ENCODE data around the gene EEA1. TPM values are rescaled to one million over a fixed set of nuclear protein-coding genes. Genes with fewer than 3 reads are reported as not detected.

Gene EEA1
- total and polyA plus RNA-seq, 2 of the 8 experiments (the other 6 are each of a cell fraction or from before 2014, with no cell fraction given) = 1.0 to 18.8 TPM

DNA sequence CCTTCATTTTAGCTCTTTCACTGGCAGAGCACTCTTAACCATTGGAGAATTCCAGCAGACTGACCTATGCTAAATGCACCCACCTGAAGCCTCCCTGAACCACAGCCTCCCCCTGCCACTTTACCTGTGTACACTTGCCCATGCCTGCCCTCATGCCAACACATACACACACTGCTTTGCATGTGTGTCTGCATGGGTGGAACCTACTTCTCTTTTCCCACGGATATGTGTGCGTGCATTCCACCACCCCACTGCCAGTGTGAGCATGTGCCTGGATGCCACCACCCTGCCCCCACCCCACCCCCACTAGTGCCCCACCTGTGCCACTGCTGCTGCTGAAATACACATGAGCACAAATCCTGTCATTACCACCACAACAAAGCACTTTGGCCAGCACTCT is 49.5 kb upstream of the EEA1 start (continued):
- no peak for TF ChIP-seq SRF (IDR thresholded peaks at IDR 0.05; ENCODE audit: low read depth, low read length)
- no peak for TF ChIP-seq ATF3 (IDR thresholded peaks at IDR 0.05; ENCODE audit: insufficient read depth, low read depth, low read length)
- no peak for TF ChIP-seq SUZ12 (IDR thresholded peaks at IDR 0.05; ENCODE audit: low read length)
- TF ChIP-seq SIX5 (IDR thresholded peaks at IDR 0.05; ENCODE audit: low read depth, low read length) = no peak
- no peak for TF ChIP-seq JUN (IDR thresholded peaks at IDR 0.05; ENCODE audit: low read depth, low read length)
- TF ChIP-seq YY1 (IDR thresholded peaks at IDR 0.05; ENCODE audit: low read depth, low read length) = no peak
- TF ChIP-seq RFX5 (IDR thresholded peaks at IDR 0.05; ENCODE audit: borderline replicate concordance, low read depth, low read length) = no peak
- no peak for TF ChIP-seq SP4 (IDR thresholded peaks at IDR 0.05; ENCODE audit: low read length)
- TF ChIP-seq SP1 (IDR thresholded peaks at IDR 0.05; ENCODE audit: low read depth, low read length) = no peak

Data from H1 (cell line).